T-helper 2 cell (primary cell): ENCODE data around the gene FBXO46.
A peak's percentile ranks its signal among the peaks of the same experiment; 100 is the strongest.

Experiments
- DNase-seq, 5 experiments: peaks; one replicate each; pipeline versions ENCODE4 v3.0.0 to v3.0.0-alpha.2; 2012 to 2022
- total RNA-seq, 2 donors: gene quantifications; one replicate each; lab custom pipeline; 2026; lab: John Stamatoyannopoulos, UW

Gene FBXO46, protein sequence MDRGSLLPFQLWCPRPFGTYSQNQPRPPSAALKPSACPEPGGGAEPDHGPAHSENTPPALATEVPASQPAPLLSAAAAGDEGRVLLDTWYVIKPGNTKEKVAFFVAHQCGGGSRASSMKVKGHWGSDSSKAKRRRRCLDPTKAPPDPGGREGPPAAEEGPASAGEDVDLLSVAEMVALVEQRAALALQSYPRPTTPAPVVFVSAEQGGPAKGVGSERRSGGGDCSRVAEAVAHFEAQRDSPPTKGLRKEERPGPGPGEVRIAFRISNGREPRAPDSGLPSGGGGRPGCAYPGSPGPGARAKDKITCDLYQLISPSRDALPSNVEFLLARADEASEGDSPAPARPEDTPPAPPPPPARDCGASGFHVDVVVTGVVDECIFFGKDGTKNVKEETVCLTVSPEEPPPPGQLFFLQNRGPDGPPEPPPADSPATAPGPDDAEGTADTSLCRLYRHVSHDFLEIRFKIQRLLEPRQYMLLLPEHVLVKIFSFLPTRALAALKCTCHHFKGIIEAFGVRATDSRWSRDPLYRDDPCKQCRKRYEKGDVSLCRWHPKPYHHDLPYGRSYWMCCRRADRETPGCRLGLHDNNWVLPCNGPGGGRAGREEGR
- 10.9 to 17.1 reads per million in 2 donors for total RNA-seq

- peak; percentile 75 to 97 (median 91) for DNase-seq
These were observed at the start of gene FBXO46 for GRCh38 chr19:45730368-45731288. FBXO46 (minus strand) TSS chr19:45730896; CDS start chr19:45713495, 17,401 bp downstream.

DNA sequence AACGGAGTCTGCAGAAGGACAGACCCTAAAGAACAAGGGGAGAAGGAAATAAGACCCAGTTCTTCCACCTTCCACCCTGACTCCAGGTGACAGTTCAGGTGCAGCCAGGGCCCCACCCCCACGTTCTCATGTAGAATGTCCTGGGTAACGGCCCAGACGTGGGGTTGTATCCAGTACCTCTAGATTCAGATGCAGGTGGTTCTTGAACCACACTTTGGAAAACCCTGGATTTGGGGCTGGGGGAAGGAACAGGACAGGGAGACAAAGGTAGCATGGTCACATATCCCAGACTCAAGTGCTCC lies 49.4 kb upstream of the FBXO46 start:
- no peak for DNase-seq

- peak; percentile 62 to 86 (median 78) for DNase-seq
These were observed 48.8 kb upstream of the FBXO46 start for GRCh38 chr19:45779231-45780145.

DNA sequence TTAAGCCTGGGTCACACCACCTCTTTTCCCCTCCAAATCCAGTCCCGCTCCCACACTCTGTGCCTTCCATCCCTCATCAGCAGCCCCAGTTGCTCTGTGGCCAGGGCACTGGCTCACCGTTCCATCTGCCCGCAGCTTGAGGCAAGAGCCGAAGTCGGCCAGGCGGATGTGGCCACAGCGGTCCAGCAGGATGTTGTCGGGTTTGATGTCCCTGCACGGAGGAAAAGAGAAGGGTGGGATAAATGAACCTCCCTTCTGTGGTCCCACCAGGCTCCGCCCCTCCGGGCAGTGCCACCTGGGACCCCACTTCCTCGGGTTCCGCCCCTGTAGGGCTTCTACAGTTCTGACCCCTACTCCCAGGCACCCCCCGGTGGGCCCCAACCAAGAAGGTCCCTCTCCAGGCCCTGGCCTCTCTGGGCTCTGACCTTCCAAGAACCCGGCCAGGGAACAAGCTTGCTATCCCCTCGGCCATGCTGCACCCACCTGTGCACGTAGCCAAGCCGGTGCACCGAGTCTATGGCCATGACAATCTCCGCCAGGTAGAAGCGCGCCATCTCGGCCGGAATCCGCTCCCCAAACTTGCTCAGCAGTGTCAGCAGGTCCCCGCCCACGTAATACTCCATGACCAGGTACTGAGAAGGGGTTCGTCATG lies 47.4 kb upstream of the FBXO46 start:
- DNase-seq = no peak

GRCh38 chr19:45777395-45777961 lies 46.8 kb upstream of the FBXO46 start:
- no peak for DNase-seq

GRCh38 chr19:45774765-45775164 lies 44.1 kb upstream of the FBXO46 start:
- DNase-seq = no peak

GRCh38 chr19:45773384-45773783 lies 42.7 kb upstream of the FBXO46 start:
- DNase-seq = no peak

DNA sequence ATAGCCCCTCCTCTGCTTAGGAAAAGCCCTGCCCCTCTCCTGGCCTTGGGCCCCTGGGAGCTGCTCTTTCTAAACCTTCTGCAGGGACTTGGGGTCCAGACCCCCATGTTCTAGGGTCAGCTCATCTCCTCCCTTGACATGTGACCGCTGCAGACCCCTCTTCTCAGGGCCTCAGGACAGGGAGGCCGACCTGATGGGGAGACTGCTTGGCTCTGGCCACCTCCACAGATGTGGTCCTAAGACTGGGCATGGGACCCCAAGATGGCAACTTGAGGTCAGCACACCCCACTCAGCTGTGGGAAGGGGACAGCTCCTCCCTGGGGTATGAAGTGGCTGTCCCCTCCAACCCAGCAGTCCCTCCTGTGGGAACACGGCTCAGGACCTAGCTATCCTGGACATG lies 42.2 kb upstream of the FBXO46 start:
- no peak for DNase-seq

DNA sequence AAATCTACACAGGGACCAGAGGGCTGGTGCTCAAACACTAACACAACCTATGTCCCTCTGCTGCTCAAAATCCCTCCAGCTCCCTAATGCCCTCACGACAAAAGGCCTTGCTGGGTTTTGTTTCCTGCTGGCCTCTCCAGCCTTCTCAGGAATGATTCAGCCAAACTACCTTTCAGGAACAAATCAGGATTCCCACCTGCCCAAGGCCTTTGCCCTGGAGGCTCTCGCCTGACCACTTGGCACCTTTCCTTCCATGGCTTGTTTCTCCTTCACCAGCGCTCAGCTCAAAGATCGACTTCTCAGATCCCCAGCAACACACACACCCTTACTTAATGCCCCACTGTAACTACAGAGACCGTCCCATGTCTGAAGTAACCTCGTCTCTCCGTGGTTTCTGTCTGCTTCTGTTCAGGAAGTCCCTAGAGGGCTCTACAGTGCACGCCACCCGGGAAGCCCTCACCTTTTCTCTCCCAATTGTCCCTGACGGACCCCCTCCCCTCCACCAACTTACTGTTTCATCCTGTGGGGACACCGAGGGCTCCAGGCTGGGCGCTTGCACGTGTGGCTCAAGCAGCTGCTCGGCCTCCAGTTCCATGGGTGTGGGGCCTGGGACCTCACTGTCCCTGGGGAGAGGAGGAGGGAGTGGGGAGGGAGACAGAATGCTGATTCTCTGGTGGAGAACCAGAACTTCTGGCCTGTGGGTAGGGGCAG lies 41.6 kb upstream of the FBXO46 start:
- DNase-seq = no peak

DNA sequence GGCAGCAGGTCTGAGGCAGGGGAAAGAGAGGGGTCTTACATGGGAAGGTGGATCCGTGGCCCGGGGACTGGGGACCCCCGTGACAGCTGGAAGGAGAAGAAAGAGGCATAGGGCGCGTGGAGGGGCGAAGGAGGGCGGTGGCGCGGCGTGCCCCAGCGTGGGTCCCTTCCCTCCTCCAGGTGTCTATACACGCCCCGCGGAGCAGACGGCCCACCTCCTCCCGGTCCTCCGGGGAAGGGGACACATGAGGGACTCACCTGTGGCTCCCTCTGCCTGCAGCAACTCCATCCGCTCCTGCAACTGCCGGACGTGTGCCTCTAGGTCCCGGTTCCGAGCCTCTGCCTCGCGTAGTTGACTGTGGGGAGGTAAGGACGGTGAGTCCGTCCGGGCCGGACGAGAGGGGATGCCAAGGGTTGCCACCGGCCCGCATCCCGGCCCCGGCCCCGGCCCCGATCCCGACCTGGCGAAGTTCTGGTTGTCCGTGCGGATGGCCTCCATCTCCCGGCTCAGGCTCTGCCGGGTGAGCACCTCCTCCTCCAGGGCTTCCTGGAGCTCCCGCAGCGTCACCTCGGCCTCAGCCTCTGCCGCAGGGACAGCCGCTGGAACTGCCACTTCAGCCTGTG lies 40.7 kb upstream of the FBXO46 start:
- no peak for DNase-seq

- DNase-seq = peak; percentile 83 to 98 (median 87)
These were observed 39.8 kb upstream of the FBXO46 start for GRCh38 chr19:45770192-45771101.

GRCh38 chr19:45769821-45770191 lies 39.1 kb upstream of the FBXO46 start:
- peak; percentile 30 to 85 (median 61) for DNase-seq

DNA sequence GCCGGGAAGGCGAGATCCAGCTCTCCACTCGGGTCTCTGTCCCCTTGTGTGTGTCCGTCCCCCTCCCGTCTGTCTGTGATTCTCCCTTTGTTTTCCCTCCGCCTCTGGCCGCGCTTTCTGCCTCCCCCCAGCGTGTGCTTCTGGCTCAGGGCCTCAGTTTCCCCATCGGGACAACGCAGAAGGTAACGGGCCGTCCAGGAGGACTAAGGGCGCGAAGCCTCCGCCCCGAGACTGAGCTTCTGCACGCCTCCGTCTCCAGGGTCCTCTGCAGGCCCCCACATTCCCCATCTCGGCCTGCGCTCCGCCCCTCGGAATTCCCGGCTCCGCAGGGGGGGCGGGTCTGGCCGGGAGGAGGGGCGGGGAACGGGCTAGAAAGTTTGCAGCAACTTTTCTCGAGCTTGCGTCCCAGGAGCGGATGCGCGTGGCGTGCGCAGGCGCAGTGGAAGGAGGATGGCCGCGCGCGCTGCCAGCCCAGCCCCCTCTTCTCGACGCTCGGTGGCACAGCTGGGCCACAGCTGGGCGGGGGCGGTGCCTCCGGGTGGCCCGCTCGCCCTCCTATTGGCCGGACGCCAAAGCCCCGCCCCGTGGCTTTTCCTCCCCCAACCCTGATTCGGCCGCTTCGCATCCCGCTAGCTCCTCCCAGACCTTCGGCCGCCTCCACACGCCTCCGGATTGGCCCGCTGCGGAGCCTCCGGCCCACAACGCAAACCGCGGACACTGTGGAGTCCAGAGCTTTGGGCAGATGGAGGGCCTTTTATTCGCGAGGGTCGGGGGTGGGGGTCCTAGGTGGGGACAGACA lies 38.5 kb upstream of the FBXO46 start, which contains the start of gene SIX5:
Gene SIX5, minus strand, starts transcription at position 269 of the 799 bp plus-strand sequence. CDS start 408 bp downstream, outside the sequence.
- DNase-seq = peak; percentile 88 to 98 (median 92)

DNA sequence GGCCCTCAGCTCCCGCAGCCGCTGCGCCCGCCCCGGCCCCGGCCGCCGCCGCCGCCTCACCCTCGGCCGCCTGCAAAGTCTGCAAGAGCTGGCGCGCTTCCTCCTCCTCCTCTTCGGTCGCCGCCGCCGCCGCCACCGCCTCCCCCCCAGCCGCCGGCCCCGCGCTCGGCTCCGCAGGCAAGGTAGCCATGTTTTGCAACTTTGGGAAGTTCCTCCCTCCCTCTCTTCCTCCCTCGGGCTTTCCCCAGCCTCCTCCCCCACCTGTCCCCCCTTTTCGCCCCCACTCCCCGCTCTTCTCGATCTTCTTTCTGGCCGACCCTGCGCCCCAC lies 37.9 kb upstream of the FBXO46 start:
- peak in 3 of 5 experiments; percentile 10 to 58 (median 36) for DNase-seq

DNA sequence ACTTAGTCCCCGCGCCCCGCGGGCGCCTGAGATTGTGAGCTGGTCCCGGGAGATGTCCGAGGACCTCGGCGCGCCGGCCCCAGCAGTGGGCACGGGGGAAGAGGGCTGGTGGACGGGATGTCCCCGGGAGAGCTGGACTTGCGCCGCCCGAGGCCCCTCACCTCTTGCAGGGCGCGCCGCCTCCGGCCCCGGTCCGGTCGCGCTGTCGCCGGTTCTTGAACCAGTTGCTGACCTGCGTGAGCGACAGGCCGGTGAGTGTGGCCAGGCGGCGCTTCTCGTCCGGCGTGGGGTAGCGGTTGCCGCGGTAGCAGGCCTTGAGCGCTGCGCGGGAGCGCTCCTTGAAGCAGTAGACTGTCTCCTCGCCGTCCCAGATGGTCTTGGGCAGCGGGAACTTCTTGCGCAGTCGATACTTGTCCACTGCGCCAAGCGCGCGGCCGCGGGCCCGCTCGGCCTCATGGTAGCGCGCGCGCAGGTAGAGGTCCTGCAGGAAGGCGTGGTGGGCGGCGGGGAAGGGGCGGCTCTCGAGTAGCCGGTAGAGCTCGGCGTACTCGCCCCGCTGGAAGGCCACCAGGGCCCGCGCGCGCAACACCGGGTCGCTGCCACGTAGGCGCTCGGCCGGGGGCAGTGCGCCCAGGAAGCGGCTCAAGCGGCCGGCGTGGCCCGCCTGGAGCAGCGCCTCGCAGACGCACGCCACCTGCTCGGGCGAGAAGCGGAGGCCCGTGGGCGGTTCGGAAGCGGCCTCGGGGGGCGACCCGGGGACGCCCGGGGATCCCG lies 37.4 kb upstream of the FBXO46 start:
- peak in 1 of 5 experiments; percentile 38 for DNase-seq

- DNase-seq = no peak
These were observed 36.7 kb upstream of the FBXO46 start for GRCh38 chr19:45767410-45767880.

DNA sequence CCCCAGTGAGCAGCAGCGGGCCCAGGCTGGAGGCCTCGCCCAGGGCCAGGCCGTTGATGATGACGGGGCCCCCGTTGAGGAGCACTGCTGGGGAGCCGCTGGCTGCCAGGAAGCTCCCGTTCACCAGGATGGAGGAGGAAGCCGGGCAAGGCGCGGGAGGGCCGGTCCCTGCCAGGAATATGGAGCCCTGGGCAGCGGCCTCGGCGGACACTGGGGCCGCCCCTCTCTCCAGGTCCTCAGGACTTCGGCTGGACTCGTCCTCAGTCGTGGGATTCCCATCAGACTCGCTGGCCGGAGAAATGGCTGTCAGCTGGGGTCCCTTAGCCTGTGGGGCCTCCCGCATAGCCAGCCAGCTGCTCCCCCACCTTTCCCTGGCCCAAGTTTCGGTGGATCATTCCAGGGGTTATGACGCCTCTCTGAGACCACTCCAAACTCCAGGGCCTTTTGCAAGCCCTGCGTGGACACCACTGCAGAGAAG lies 36.2 kb upstream of the FBXO46 start:
- DNase-seq = no peak
